Colonic mucosa (tissue), 4 donors: ENCODE data around the gene RECK. TPM values are rescaled to one million over a fixed set of nuclear protein-coding genes. Genes with fewer than 3 reads are reported as not detected.

Experiments
- DNase-seq: peaks from one replicate; pipeline ENCODE4 v3.0.0-alpha.2; 2020
- H3K27ac ChIP-seq: fragments of 200-600 bp; one replicate; pipeline ENCODE4 v1.8.0; 2021
- H3K27me3 ChIP-seq: fragments of 200-600 bp; one replicate; pipeline ENCODE4 v1.8.0; 2021
- H3K36me3 ChIP-seq: fragments of 200-600 bp; one replicate; pipeline ENCODE4 v1.8.0; 2021
- H3K4me1 ChIP-seq: fragments of 200-600 bp; one replicate; pipeline ENCODE4 v1.8.0; 2021; ENCODE audit warnings: mild to moderate bottlenecking
- H3K4me3 ChIP-seq: fragments of 200-600 bp; one replicate; pipeline ENCODE4 v1.8.0; 2021
- H3K9ac ChIP-seq, 2 donors: one replicate each; pipeline ENCODE4 v1.7.0; 2013; ENCODE audit warnings: control low read depth in 2 of 2, low read depth in 2 of 2, low read length in 2 of 2
- H3K9me3 ChIP-seq: fragments of 200-600 bp; one replicate; pipeline ENCODE4 v1.8.0; 2021
- CTCF ChIP-seq: fragments of 200-600 bp; IDR thresholded peaks from one replicate; pipeline ENCODE4 v1.8.0; 2022; ENCODE audit warnings: antibody characterized with exemption, mild to moderate bottlenecking
- intact Hi-C: fragments of 100-400 bp; cut with DNase I; formaldehyde crosslinking; loops from one replicate; pipeline ENCODE4 v1.14.1; 2022
- total RNA-seq, 2 donors: library from RNA; stranded (reverse); fragmentation: NEBNext Ultra II Directional in 1 of 2; extraction: Animal tissue kit (Norgen Biotek cat#: 25700) in 1 of 2; gene quantifications; one replicate each; pipeline ENCODE4 v1.2.1, GENCODE V29; 2021
- donor health status: healthy.
- donor health status: DM: no; HTN: no; CAD: no.
- donor health status: DM: no; HTN: no; CAD: no.

Gene RECK
- total RNA-seq, 2 donors from 2014 or later: 1.6 to 4.5 TPM

- Histone ChIP-seq H3K4me1 (no peaks in the 10 kb centered on the region), H3K4me3 (no peak overlapping the region), H3K27ac (no peak overlapping the region), H3K36me3 (no peaks in the 10 kb centered on the region), H3K9ac (no peak overlapping the region), H3K27me3 (no peaks in the 10 kb centered on the region), H3K9me3 (no peaks in the 10 kb centered on the region)
- TF ChIP-seq CTCF: peak; percentile 79
- peak; percentile 92 for DNase-seq
- intact Hi-C loops: loop anchor here (2.0 kb wide), 1 partner anchor 64 kb away; no protein-coding TSS in a partner anchor
Measured at GRCh38 chr9:36102742-36103495, 66.2 kb downstream of the RECK start.

- no peak overlapping the region for H3K4me3 ChIP-seq
- H3K27me3 ChIP-seq: no peaks in the 10 kb centered on the region
- no peak for TF ChIP-seq CTCF
- no peaks in the 10 kb centered on the region for H3K4me1 ChIP-seq
- H3K9me3 ChIP-seq: no peaks in the 10 kb centered on the region
- DNase-seq: no peak
- no peak overlapping the region for H3K27ac ChIP-seq
- no peaks in the 10 kb centered on the region for H3K36me3 ChIP-seq
- intact Hi-C loops: no loop called here
- H3K9ac ChIP-seq: no peak overlapping the region
Measured at GRCh38 chr9:36109071-36109470, 72.4 kb downstream of the RECK start.

- no peak for TF ChIP-seq CTCF
- no peak overlapping the region for H3K4me3 ChIP-seq
- H3K27me3 ChIP-seq: no peaks in the 10 kb centered on the region
- H3K36me3 ChIP-seq: no peaks in the 10 kb centered on the region
- intact Hi-C loops: no loop called here
- DNase-seq: no peak
- no peak overlapping the region for H3K27ac ChIP-seq
- H3K4me1 ChIP-seq: no peaks in the 10 kb centered on the region
- no peaks in the 10 kb centered on the region for H3K9me3 ChIP-seq
- H3K9ac ChIP-seq: no peak overlapping the region
Measured at GRCh38 chr9:36110434-36110833, 73.7 kb downstream of the RECK start.

GRCh38 chr9:36112516-36112915 is 75.8 kb downstream of the RECK start:
- Histone ChIP-seq H3K4me3 (no peak overlapping the region), H3K36me3 (no peaks in the 10 kb centered on the region), H3K4me1 (no peaks in the 10 kb centered on the region), H3K9me3 (no peaks in the 10 kb centered on the region), H3K27me3 (no peaks in the 10 kb centered on the region), H3K27ac (no peak overlapping the region), H3K9ac (no peak overlapping the region)
- intact Hi-C loops: no loop called here
- no peak for DNase-seq
- no peak for TF ChIP-seq CTCF

- no peaks in the 10 kb centered on the region for H3K4me1 ChIP-seq
- intact Hi-C loops: no loop called here
- no peaks in the 10 kb centered on the region for H3K27me3 ChIP-seq
- DNase-seq: no peak
- no peaks in the 10 kb centered on the region for H3K9me3 ChIP-seq
- no peak overlapping the region for H3K9ac ChIP-seq
- H3K4me3 ChIP-seq: no peak overlapping the region
- TF ChIP-seq CTCF: no peak
- H3K36me3 ChIP-seq: no peaks in the 10 kb centered on the region
- no peak overlapping the region for H3K27ac ChIP-seq
Measured at GRCh38 chr9:36113999-36114398, 77.3 kb downstream of the RECK start.
